COLO668 (cell line): ENCODE data around the gene UXS1.
"Not testable (repeated sequence)": the region's sequence is repeated elsewhere in the genome, so short reads cannot be mapped to it uniquely, and the experiment has no call there.

Experiments used
- DNase-seq: peaks from one replicate; lab custom pipeline; 2025; ENCODE audit not compliant: unreplicated experiment; lab: John Stamatoyannopoulos, UW

Gene UXS1

GRCh38 chr2:106193977-106194778, at the start of gene UXS1:
TSS of gene UXS1 (minus strand) at chr2:106194301. CDS start at chr2:106194241, 60 bp downstream.
- peak; percentile 98 for DNase-seq

DNA sequence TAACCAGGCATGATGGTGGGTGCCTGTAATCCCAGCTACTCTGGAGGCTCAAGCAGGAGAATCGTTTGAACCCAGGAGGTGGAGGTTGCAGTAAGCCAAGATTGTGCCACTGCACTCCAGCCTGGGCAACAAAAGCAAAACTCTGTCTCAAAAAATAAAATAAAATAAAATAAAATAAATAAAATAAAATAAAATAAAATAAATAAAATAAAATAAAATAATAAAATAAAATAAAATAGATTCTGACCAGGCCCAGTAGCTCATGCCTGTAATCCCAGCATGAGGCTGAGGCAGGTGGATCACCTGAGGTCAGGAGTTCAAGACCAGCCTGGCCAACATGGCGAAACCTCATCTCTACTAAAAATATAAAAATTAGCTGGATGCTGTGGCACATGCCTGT, 45.4 kb upstream of the UXS1 start:
- DNase-seq: not testable (repeated sequence)

GRCh38 chr2:106235392-106235791, 41.3 kb upstream of the UXS1 start:
- not testable (repeated sequence) for DNase-seq

DNA sequence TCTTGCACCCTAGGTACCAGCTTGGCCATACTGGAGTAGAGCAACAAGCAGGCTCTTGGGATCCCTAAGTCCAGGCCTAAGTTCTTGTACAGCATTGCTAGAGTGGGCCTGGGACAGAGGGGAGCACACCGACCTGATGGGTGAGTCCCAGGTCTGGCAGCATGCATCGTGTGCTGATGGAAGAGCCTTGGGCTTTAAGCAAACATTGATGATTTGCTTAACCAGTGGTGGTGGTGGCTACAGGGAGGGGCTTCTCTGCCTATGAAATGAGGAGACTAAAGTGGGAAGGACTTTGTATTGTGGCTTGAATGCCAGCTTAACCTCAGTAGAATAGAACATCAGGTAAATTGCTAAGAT, 39.2 kb upstream of the UXS1 start:
- DNase-seq: no peak

- no peak for DNase-seq
Observed at GRCh38 chr2:106232638-106233349, 38.7 kb upstream of the UXS1 start.

DNA sequence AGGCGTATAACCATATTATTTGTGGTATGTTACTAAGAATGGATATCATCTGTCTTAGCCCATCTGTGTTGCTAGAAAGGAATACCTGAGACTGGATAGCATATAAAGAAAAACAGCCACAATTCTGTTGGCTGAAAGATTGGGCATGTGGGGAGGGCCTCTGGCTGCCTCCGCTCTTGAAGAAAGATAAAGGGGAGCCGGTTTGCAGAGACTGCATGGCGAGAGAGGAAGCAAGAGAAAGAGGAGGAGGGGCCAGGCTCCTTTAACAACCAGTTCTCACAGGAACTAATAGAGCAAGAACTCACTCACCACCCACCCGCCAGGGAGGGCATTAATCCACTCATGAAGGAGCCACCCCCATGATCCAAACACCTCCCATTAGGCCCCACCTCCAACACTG, 29.2 kb upstream of the UXS1 start:
- DNase-seq: no peak

GRCh38 chr2:106222057-106222456, 28.0 kb upstream of the UXS1 start:
- not testable (repeated sequence) for DNase-seq

- no peak for DNase-seq
Observed at GRCh38 chr2:106219813-106220212, 25.7 kb upstream of the UXS1 start.

- DNase-seq: not testable (repeated sequence)
Observed at GRCh38 chr2:106219157-106219556, 25.1 kb upstream of the UXS1 start.

- DNase-seq: no peak
Observed at GRCh38 chr2:106208874-106209273, 14.8 kb upstream of the UXS1 start.

DNA sequence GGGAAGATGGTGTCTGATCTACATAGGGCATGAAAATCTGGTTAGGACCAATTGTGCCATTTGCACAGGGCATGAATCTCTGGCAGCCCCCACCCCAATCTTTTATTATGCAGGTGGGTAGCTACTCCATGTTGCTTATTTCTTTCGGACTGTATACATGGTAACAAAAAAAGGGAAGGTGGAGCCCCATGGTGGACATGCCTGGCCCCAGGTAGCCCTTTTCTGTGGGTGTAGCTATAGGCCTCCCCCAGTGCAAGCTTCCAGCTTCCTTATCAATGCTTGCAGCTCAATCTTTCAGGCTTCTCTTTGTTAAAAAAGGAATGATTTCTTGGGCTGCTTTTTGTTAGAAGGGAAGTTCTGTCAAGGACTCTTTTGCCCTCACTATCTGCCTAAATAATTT, 14.3 kb upstream of the UXS1 start:
- no peak for DNase-seq

DNA sequence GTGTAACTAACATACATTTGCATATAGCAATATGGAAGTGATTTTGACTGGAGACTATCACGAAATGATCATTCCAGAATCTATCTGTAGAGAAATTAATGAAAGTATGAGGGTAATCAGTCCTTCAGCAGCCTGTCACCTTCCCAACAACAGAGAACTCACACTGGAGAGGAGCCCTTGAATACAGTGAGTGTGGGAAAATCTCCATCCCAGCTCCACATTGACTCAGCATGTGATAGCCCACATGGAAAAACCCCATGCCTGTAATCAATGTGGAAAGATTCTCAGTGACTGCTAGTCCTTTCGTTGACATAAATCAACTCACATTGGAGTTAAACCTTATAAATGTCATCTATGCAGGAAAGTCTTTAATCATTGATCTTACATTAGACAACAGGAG, 13.1 kb upstream of the UXS1 start:
- DNase-seq: no peak

GRCh38 chr2:106205488-106205887, 11.4 kb upstream of the UXS1 start:
- DNase-seq: peak; percentile 77

GRCh38 chr2:106204551-106204950, 10.4 kb upstream of the UXS1 start:
- not testable (repeated sequence) for DNase-seq

DNA sequence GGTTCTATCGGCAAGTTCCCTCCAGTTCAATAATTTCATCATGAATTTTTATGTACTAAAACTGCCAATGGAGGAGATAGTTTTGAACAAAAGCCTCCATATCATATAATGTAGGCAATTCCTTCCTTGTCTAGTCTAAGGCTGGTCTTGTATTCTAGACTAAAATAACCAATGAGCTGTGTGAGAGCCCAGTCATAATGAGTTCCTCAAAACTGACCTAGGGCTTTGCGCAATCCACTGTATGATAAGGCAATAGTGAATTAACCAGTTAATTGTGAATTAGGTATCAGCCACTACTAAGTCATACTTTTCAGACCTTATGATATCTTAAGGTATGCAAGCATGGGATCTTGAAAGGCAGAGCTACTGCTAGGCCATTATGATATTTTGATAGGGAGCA, 7.6 kb upstream of the UXS1 start:
- no peak for DNase-seq

DNA sequence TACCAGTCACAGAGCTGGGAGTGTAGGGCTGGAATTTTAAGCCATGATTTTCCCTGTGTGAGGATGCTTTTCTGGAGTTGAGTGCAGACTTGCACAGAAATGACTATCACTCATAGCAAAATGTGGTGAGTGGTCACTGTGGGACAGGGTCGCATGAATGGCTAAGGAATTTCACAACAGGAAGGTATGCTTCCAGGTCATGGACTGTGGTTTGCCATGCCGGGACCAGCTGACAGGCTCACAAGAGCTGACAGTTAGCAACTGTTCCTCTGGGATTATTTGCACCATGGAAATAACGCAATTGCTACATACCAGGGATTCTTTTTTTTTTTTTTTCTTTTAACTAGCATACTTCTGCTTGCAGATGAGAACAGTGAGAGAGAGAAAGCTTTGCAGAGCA, 3.8 kb upstream of the UXS1 start:
- DNase-seq: no peak

- DNase-seq: no peak
Observed at GRCh38 chr2:106195981-106196380, 1.9 kb upstream of the UXS1 start.

GRCh38 chr2:106195456-106195855, 1.4 kb upstream of the UXS1 start:
- no peak for DNase-seq

DNA sequence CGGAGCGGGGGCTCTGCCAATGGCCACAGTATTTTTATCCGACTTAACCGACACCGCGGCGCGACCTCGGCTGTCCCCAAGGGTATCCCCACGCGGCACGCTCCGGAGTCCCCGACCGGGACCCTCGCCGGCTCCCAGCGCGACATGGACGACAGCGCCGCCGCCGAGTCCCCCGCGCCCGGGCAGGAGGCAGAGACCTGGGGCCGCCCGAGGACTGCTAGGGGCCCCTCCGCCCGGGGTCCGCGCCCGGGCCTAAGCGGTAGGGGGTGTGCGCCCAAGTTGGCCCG, 468 bp downstream of the UXS1 start:
- peak; percentile 60 for DNase-seq

- peak; percentile 61 for DNase-seq
Observed at GRCh38 chr2:106192752-106193689, 1.1 kb downstream of the UXS1 start.

- no peak for DNase-seq
Observed at GRCh38 chr2:106191511-106192016, 2.5 kb downstream of the UXS1 start.
